ENCODE results near the gene KCNG2. TPM values are rescaled to one million over a fixed set of nuclear protein-coding genes. Genes with fewer than 3 reads are reported as not detected.

The KCNG2 gene
- total and polyA plus RNA-seq, 2 of the 8 experiments (the other 6 are each of a cell fraction or from before 2014, with no cell fraction given) = 0.19 to 0.74 TPM

- no peak overlapping the region for H3K4me2 ChIP-seq (ENCODE audit: insufficient read depth in 1 of 2, low read depth in 2 of 2, low read length in 2 of 2)
- DNase-seq (ENCODE audit: low read depth in 1 of 2, low spot score in 2 of 2) (no peak), FAIRE-seq (no peak)
- H3K23ac ChIP-seq (ENCODE audit: insufficient read length) = no peak overlapping the region
- H3K27ac ChIP-seq (ENCODE audit: low read depth, low read length) = no peak overlapping the region
- H2BK120ac ChIP-seq (replicated peaks; ENCODE audit: low read depth, low read length) = no peak overlapping the region
- H4K8ac ChIP-seq (ENCODE audit: extremely low read depth, insufficient read depth, low read length) = no peak overlapping the region
- no peak overlapping the region for H3K9ac ChIP-seq (replicated peaks in 1 of 4; ENCODE audit: extremely low read depth in 1 of 4, low read depth in 3 of 4, low read length in 3 of 4)
- no peak overlapping the region for H2BK15ac ChIP-seq (ENCODE audit: low read length)
- H2BK5ac ChIP-seq (ENCODE audit: low read depth, low read length) = no peak overlapping the region
- H2AFZ ChIP-seq (ENCODE audit: low read length) = no peak overlapping the region
- peaks cover 0 to 2% of the 10 kb centered on the region in 2 experiments for H4K20me1 ChIP-seq (replicated peaks in 1 of 2; ENCODE audit: control insufficient read depth in 1 of 2, insufficient read depth in 2 of 2, low read length in 2 of 2)
- H3K14ac ChIP-seq (ENCODE audit: insufficient read length) = no peak overlapping the region
- WGBS, 2 experiments (ENCODE audit: extremely low coverage in 1 of 2, insufficient coverage in 1 of 2, insufficient read length in 1 of 2, insufficient replicate concordance in 2 of 2, low coverage in 1 of 2, low lambda C conversion rate in 2 of 2, missing lambda C conversion rate in 1 of 2) = 84% methylated on average over 23 of the region's 23 CpGs; no CpG with 5 or more reads in 1 of the 2 experiments
- H2BK12ac ChIP-seq (ENCODE audit: low read depth, low read length) = no peak overlapping the region
- H3K4me1 ChIP-seq (replicated peaks in 1 of 4; ENCODE audit: control insufficient read depth in 3 of 4, insufficient read depth in 4 of 4, low read length in 3 of 4) = no peaks in the 10 kb centered on the region; a peak in 1 of 7 replicates
- no peak overlapping the region for H3K4me3 ChIP-seq (ENCODE audit: extremely low read depth in 1 of 4, insufficient read depth in 2 of 4, low read depth in 3 of 4, low read length in 4 of 4)
- no peak overlapping the region for H3K4ac ChIP-seq (replicated peaks; ENCODE audit: insufficient read length, low read depth, low read length)
- no peaks in the 10 kb centered on the region for H3K23me2 ChIP-seq (ENCODE audit: low read depth, low read length)
- no peak overlapping the region for H2BK20ac ChIP-seq (ENCODE audit: low read length)
- H3K79me1 ChIP-seq (ENCODE audit: low read depth, low read length) = no peaks in the 10 kb centered on the region; the same call in 1 of the 2 replicates
- H4K5ac ChIP-seq (ENCODE audit: insufficient read length, low read depth, low read length) = no peak overlapping the region
- no peaks in the 10 kb centered on the region for H3K36me3 ChIP-seq (ENCODE audit: control insufficient read depth in 2 of 4, insufficient read depth in 4 of 4, low read length in 3 of 4)
- H3K18ac ChIP-seq (ENCODE audit: extremely low read depth, low read length) = no peak overlapping the region
- H3K27me3 ChIP-seq (replicated peaks in 1 of 4; ENCODE audit: control insufficient read depth in 3 of 4, extremely low read depth in 1 of 4, insufficient read depth in 3 of 4, low read length in 3 of 4) = no peaks in the 10 kb centered on the region
- no peak overlapping the region for H2AK5ac ChIP-seq (ENCODE audit: low read depth, low read length)
- CTCF ChIA-PET (ENCODE audit: partially characterized antibody) = no interaction called here
- TF ChIP-seq RFX5 (IDR thresholded peaks at IDR 0.05; ENCODE audit: borderline replicate concordance, low read depth, low read length) = no peak
- no peak for TF ChIP-seq HDAC2 (IDR thresholded peaks at IDR 0.05; ENCODE audit: borderline replicate concordance in 1 of 2, low read depth in 2 of 2, low read length in 2 of 2)
- no peak for TF ChIP-seq POLR2AphosphoS5 (IDR thresholded peaks at IDR 0.05; ENCODE audit: low read depth, low read length)
- TF ChIP-seq SIRT6 (IDR thresholded peaks at IDR 0.05; ENCODE audit: low read length) = no peak
- no peak for TF ChIP-seq BCL11A (IDR thresholded peaks at IDR 0.05; ENCODE audit: low read depth in 2 of 2, low read length in 2 of 2)
- TF ChIP-seq SIX5 (IDR thresholded peaks at IDR 0.05; ENCODE audit: low read depth, low read length) = no peak
- TF ChIP-seq SP4 (IDR thresholded peaks at IDR 0.05; ENCODE audit: low read length) = no peak
- no peak for TF ChIP-seq SRF (IDR thresholded peaks at IDR 0.05; ENCODE audit: low read depth, low read length)
- TF ChIP-seq BACH1 (IDR thresholded peaks at IDR 0.05; ENCODE audit: low read length) = no peak
- TF ChIP-seq TBP (IDR thresholded peaks at IDR 0.05; ENCODE audit: low read depth, low read length) = no peak
- no peak for TF ChIP-seq PHF8 (conservative IDR thresholded peaks at IDR 0.05; ENCODE audit: low read depth, low read length)
- no peak for TF ChIP-seq HDAC6 (IDR thresholded peaks at IDR 0.05; ENCODE audit: low read depth, low read length)
- no peak for TF ChIP-seq GABPA (IDR thresholded peaks at IDR 0.05; ENCODE audit: borderline replicate concordance, insufficient read depth, low read length)
- TF ChIP-seq CEBPB (IDR thresholded peaks at IDR 0.05; ENCODE audit: low read depth, low read length) = no peak
- no peak for TF ChIP-seq CREB1 (IDR thresholded peaks at IDR 0.05)
- no peaks in the 10 kb centered on the region; a peak in 1 of 4 replicates for H3K9me3 ChIP-seq (ENCODE audit: insufficient read depth in 2 of 2, low read depth in 1 of 2, low read length in 1 of 2)
- POLR2A ChIA-PET (ENCODE audit: partially characterized antibody) = no interaction called here
- no peak overlapping the region for H4K91ac ChIP-seq (replicated peaks; ENCODE audit: insufficient read length, low read length)
- H3K56ac ChIP-seq (replicated peaks; ENCODE audit: insufficient read length, low read depth, low read length) = no peak overlapping the region
- no peaks in the 10 kb centered on the region for H3K79me2 ChIP-seq (ENCODE audit: control insufficient read depth in 1 of 2, insufficient read depth in 2 of 2, low read length in 2 of 2)
Measured at GRCh38 chr18:79875931-79876461, 78.3 kb downstream of the KCNG2 start.

Data from H1 (cell line).